K562 (cell line): Measurements from ENCODE around the gene MRPS30. TPM values are rescaled to one million over a fixed set of nuclear protein-coding genes. Genes with fewer than 3 reads are reported as not detected.
A peak's percentile ranks its signal among the peaks of the same experiment; 100 is the strongest.

Experiments used
- ATF7 ChIP-seq: fragments of 450-650 bp; IDR thresholded peaks from 2 replicates; pipeline ENCODE4 v1.7.1; 2014; ENCODE audit warnings: mild to moderate bottlenecking, moderate library complexity
- BHLHE40 ChIP-seq: IDR thresholded peaks from 2 replicates; pipeline ENCODE4 v1.6.1; 2011; ENCODE audit warnings: low read length, improper control_type of control experiment
- DMBX1 ChIP-seq: fragments of 250-450 bp; sonication (Bioruptor Pico); IDR thresholded peaks from 2 replicates; pipeline ENCODE4 v1.8.0; 2022; ENCODE audit warnings: inconsistent platforms, mild to moderate bottlenecking, moderate library complexity, borderline replicate concordance
- DPF2 ChIP-seq: fragments of 450-650 bp; IDR thresholded peaks from 2 replicates; pipeline ENCODE4 v1.6.1; 2016
- IRF1 ChIP-seq: sonication (generic); formaldehyde crosslinking; IDR thresholded peaks from 2 replicates; pipeline ENCODE4 v1.8.0; 2022; ENCODE audit warnings: missing genetic modification reagents, mild to moderate bottlenecking, borderline replicate concordance
- PHF21A ChIP-seq: fragments of 450-650 bp; IDR thresholded peaks from 2 replicates; pipeline ENCODE4 v1.6.1; 2017; ENCODE audit warnings: low read depth, borderline replicate concordance
- RB1 ChIP-seq: fragments of 450-650 bp; IDR thresholded peaks from 2 replicates; pipeline ENCODE4 v1.6.1; 2017; ENCODE audit warnings: low read depth, mild to moderate bottlenecking
- RFX1 ChIP-seq: fragments of 450-650 bp; IDR thresholded peaks from 2 replicates; pipeline ENCODE4 v1.6.1; 2016; ENCODE audit warnings: mild to moderate bottlenecking, moderate library complexity
- RNF2 ChIP-seq: sonication (generic); IDR thresholded peaks from 2 replicates; pipeline ENCODE4 v1.6.1; 2016
- SP2 ChIP-seq: IDR thresholded peaks from 2 replicates; pipeline ENCODE4 v1.6.1; 2011; ENCODE audit warnings: mild to moderate bottlenecking, low read depth, low read length, moderate library complexity; ENCODE audit not compliant: poor library complexity, severe bottlenecking; ENCODE audit errors: extremely low read depth
- TFE3 ChIP-seq: fragments of 450-650 bp; formaldehyde crosslinking; IDR thresholded peaks from 2 replicates; pipeline ENCODE4 v1.4.0; 2020; ENCODE audit warnings: mild to moderate bottlenecking, mixed read lengths
- THAP12 ChIP-seq: fragments of 250-450 bp; sonication (Bioruptor Pico); IDR thresholded peaks from 2 replicates; pipeline ENCODE4 v1.9.0; 2021; ENCODE audit warnings: mild to moderate bottlenecking, inconsistent platforms
- THRA ChIP-seq: fragments of 450-650 bp; IDR thresholded peaks from 2 replicates; pipeline ENCODE4 v1.6.1; 2017; ENCODE audit warnings: mild to moderate bottlenecking, moderate library complexity
- VEZF1 ChIP-seq: fragments of 200-800 bp; sonication (Bioruptor generic); IDR thresholded peaks from 2 replicates; pipeline ENCODE4 v1.6.1; 2017; ENCODE audit warnings: missing genetic modification characterization, missing compliant biosample characterization
- ZBTB12 ChIP-seq: fragments of 250-450 bp; sonication (Bioruptor Pico); IDR thresholded peaks from 2 replicates; pipeline ENCODE4 v1.4.0; 2020
- ZFP30 ChIP-seq: fragments of 250-450 bp; sonication (Bioruptor Pico); IDR thresholded peaks from 2 replicates; pipeline ENCODE4 v1.8.0; 2022; ENCODE audit warnings: moderate library complexity, mild to moderate bottlenecking, inconsistent platforms, borderline replicate concordance
- ZNF133 ChIP-seq: fragments of 250-450 bp; sonication (Bioruptor Pico); IDR thresholded peaks from 2 replicates; pipeline ENCODE4 v1.4.0; 2020; ENCODE audit warnings: mild to moderate bottlenecking
- ZNF77 ChIP-seq: fragments of 250-450 bp; sonication (Bioruptor Pico); IDR thresholded peaks from 2 replicates; pipeline ENCODE4 v1.5.0; 2020
- polyA plus RNA-seq, 8 experiments: library from polyadenylated mRNA; depleted of rRNA in 4 of 8; stranded (reverse) in 5 of 8; unstranded in 3 of 8; fragments of >200 nt; fragmentation: Nextera tagmentation in 2 of 8; fragmentation: Illumina TruSeq in 1 of 8; extraction: Ambion mirVana in 2 of 8; extraction: Trizol in 1 of 8; gene quantifications; 2 replicates each; pipeline versions ENCODE4 v1.2.1 to v1.2.3, GENCODE V29; 2011 to 2014; ENCODE audit warnings: inconsistent platforms in 1 of 8, missing spikeins in 1 of 8
- total RNA-seq, 7 experiments: library from RNA; depleted of rRNA in 6 of 7; stranded (reverse); fragments of >200 nt in 6 of 7; fragmentation: Illumina TruSeq in 2 of 7; extraction: Trizol in 2 of 7; gene quantifications; 2 replicates each; pipeline versions ENCODE4 v1.2.1 to v1.2.3, GENCODE V29; 2011 to 2021; ENCODE audit warnings: low replicate concordance in 1 of 7

The MRPS30 gene
- total and polyA plus RNA-seq, 9 of the 15 experiments (the other 6 are each of a cell fraction or from before 2014, with no cell fraction given), result 24.3 to 145 (median 114) TPM

- no peak for TF ChIP-seq ZFP30 (CRISPR knock-in tag)
- no peak for TF ChIP-seq RNF2
- TF ChIP-seq DMBX1, result no peak
- no peak for TF ChIP-seq ZNF133 (CRISPR knock-in tag)
- no peak for TF ChIP-seq THAP12 (CRISPR knock-in tag)
- TF ChIP-seq ATF7, result no peak; the same call in 1 of the 2 replicates
- TF ChIP-seq ZBTB12 (CRISPR knock-in tag), result no peak
- no peak for TF ChIP-seq TFE3 (CRISPR knock-in tag)
- no peak for TF ChIP-seq ZNF77 (CRISPR knock-in tag)
- TF ChIP-seq RB1, result 0 out of 2 replicates have a peak, but pooled peaks have one; percentile 5
- TF ChIP-seq THRA, result no peak
- TF ChIP-seq DPF2, result no peak
- TF ChIP-seq PHF21A, result no peak
- TF ChIP-seq RFX1, result no peak
- TF ChIP-seq IRF1 (CRISPR knock-in tag), result no peak
- no peak for TF ChIP-seq SP2
- no peak for TF ChIP-seq VEZF1
- TF ChIP-seq BHLHE40, result 0 out of 2 replicates have a peak, but pooled peaks have one; percentile 23
These were observed 638 bp downstream of the MRPS30 start (continued) for GRCh38 chr5:44809215-44809955.
